Hematopoietic multipotent progenitor cell treated with erythropoietin and hydrocortisone succinate and interleukin-3 and kit ligand, for 6 days (in vitro differentiated cells): Measurements from ENCODE around the gene SKOR2.
"Not testable (repeated sequence)": the region's sequence is repeated elsewhere in the genome, so short reads cannot be mapped to it uniquely, and the experiment has no call there.

ENCODE experiments used
- DNase-seq: peaks from one replicate; pipeline ENCODE4 v3.0.0-alpha.2; 2015

The SKOR2 gene

DNA sequence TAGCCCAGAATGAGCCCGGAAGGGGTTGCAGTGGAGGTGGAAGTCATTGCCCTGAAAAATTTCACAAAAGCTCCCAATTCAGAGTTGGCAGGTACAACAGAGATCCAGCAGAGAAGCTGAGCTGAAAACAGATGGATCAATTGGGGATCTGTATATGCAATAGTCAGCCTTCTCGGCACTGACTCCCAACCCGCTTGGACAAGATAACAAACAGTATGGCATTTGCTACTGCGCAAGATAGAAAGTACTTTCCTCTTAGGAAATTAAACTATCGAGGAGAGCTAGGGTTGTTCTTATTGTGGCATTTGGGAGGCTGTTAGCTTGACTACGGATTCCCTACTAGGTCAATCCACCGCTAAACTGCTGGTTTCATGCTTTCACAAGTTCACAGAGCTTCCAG is 63.7 kb downstream of the SKOR2 start:
- DNase-seq = no peak

GRCh38 chr18:47184419-47185050 is 66.9 kb downstream of the SKOR2 start:
- peak; percentile 95 for DNase-seq

- DNase-seq = not testable (repeated sequence)
These were observed 69.3 kb downstream of the SKOR2 start for GRCh38 chr18:47182156-47182555.

DNA sequence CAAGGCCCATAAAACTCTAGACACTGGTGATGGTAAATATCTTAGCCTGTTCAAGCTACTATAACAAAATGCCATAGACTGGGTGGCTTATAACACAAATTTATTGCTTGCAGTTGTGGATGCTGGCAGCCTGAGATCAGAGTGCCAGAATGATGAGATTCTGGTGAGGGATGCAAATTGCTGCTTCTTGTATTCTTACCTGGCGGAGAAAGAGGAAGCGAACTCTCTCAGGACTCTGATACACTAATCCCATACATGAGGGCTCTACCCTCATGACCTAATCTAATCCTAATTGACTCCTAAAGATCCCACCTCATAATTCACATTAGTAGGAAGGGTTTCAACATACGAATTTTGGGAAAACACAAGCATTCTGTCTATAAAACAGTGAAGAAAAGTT is 70.7 kb downstream of the SKOR2 start:
- DNase-seq = no peak

- no peak for DNase-seq
These were observed 71.9 kb downstream of the SKOR2 start for GRCh38 chr18:47179520-47179919.

- peak; percentile 91 for DNase-seq
These were observed 75.4 kb downstream of the SKOR2 start, which contains the start of gene IER3IP1 for GRCh38 chr18:47175898-47176575. TSS of gene IER3IP1 (minus strand) at chr18:47176364. CDS start at chr18:47176277, 87 bp downstream.

GRCh38 chr18:47175283-47175897 is 76.1 kb downstream of the SKOR2 start:
- DNase-seq = no peak

GRCh38 chr18:47174545-47175116 is 76.8 kb downstream of the SKOR2 start:
- DNase-seq = no peak

DNA sequence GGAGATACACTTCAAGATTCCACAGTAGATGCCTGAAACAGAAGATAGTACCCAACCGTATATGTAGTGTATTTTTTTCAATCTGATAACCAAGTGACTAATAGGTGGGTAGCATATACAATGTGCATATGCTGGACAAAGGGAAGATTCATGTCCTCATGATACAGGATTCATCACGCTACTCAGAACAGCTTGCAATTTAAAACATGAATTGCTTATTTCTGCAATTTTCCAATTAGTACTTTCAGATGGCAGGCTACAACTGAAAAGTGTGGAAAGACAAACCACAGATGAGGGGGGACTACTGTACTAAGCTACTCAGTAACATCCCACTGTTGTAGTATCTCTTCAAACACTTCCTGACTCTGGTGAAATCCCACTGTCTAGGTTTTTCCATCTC is 79.0 kb downstream of the SKOR2 start:
- no peak for DNase-seq

DNA sequence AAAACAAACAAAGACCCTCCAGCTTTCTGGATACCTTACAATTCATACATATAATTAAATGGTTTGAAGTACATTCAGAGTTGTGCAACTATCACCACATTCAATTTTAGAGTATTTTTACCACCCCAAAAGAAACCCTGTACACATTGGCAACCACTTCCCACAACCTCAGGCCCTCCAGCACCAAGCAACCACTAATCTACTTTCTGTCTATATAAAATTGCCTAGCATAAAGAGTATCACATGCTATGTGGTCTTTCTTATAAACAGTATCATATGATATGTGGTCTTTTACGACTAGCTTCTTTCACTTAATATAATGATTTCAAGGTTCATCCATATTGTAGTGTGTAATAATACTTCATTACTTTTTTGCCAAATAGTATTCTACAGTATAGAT is 82.5 kb downstream of the SKOR2 start:
- DNase-seq = no peak

DNA sequence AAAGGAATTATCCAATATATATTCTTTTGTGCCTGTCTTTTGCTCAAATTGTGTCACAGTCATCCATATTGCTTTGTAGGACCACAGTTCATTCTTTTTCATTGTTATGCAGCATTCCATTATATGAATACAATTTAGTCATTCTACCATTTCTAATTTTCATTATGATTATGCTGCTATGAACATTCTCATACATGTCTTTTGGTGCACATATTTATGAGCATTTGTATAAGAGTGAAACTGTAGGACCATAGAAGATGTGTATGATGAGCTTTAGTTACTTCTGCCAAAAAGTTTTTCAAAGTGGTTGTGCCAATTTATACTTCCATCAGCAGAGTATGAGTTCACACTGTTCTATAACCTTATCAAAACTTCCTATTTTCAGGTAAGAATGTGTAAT is 83.0 kb downstream of the SKOR2 start:
- DNase-seq = no peak

DNA sequence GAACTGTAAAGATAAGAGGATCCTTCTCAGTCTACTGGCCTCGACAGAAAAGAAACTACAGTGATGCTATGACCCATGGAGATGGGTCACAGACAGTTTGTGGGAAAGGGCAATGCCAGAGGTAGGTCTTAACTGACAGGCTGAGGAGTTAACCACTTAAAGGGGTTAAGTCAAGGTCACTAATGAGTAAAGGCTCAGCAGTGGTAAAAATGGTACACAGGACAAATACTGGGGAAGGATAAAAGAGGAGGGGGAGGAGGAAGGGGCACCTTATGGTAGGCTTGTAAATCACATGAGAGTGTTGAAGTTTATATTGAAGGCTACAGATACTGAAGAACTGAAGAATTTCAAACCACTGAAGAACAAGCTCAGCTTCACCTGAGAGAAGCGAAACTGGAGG is 85.2 kb downstream of the SKOR2 start:
- DNase-seq = no peak

DNA sequence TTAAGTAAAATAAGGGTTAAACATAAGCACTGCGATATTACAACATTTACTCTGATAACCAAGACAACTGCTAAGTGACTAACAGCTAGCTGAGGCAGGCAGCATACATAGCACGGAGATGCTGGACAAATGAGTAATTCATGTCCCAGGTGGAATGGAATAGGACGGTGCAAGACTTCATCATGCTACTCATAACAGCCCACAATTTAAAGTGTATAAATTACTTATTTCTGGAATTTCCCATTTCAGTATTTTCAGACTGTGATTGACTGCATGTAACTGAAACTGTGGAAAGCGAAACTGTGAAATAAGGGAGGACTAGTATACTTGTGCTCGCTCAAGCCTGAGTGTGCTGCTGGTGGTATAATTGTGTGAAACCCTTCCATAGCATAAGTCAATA is 88.2 kb downstream of the SKOR2 start:
- DNase-seq = no peak

GRCh38 chr18:47160256-47160655 is 91.2 kb downstream of the SKOR2 start:
- DNase-seq = no peak

- DNase-seq = not testable (repeated sequence)
These were observed 93.1 kb downstream of the SKOR2 start for GRCh38 chr18:47158404-47158803.
